ENCODE measurements around the gene TTC4.

Gene TTC4

DNA sequence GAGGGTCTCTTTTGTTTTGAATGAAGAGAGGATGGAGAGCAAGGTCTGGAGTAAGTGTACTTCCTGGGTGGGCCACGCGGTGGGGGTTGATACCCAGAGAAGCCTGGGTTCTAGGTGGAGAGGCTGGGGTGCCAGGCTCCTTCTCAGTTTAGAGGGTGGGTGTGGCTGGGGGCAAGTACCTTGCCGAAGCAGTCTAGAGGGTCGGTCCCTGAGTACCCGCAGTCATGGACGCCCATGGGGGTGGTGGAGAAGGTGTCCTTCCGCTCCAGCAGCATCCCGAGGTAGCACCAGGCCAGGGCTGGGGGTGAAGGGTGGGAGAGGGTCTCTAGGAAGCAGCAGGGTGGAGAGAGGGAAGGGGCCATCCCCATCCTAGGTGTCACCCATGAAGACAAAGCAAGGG is 71.1 kb downstream of the TTC4 start:
- no peak for DNase-seq

GRCh38 chr1:54787604-54788003 is 71.9 kb downstream of the TTC4 start:
- no peak for DNase-seq

DNA sequence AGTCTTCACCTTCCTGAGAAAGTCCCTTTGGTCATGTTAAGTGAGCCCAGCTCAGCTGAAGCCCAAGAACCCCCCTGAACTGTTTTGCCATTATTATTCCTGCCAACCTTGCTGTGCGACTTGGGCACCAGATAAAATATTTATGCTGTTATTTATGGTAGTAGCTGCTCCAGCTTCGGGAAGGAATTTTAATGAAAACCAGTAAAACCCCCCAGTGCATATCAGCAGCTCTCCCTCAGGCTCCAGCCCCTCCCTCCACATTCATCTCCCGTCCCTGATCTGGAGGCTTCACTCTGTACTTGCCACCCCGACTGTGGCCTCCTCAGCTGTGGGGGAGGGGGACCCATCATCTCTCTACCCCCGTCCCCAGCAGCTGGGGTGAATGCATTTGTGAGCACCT is 72.8 kb downstream of the TTC4 start:
- no peak for DNase-seq

DNA sequence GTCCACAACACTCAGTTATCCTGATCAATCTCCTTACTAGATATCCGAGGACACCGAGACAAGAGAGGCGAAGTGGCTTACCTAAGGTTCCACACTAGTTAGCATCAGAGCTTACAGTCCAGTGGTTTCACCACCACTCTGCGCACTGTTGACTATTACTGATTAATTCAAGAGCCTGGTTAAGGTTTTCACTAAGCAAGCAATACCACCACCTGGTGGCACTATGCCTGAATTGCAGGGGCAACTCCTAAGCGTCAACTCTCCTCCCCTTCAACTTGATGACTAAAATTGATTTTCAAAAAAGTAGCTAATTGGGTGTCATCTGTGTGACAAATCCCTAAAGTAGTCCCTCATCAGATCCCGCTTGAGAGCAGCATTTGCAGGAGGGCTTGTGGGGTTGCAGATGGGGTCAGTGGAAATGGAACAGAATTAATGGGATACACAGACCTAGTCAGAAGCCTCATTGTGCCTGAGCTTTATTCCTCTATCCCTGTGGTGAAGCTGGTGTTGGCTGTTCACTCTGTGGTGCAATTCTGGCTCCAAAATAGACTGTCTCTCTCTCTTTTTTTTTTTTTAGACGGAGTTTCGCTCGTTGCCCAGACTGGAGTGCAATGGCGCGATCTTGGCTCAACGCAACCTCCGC is 76.3 kb downstream of the TTC4 start:
- DNase-seq = peak; percentile 18
